ENCODE data around the gene DDX1. TPM values are rescaled to one million over a fixed set of nuclear protein-coding genes. Genes with fewer than 3 reads are reported as not detected.

Gene DDX1
- total RNA-seq, 2 donors from 2014 or later: 70.1 to 75.6 TPM

GRCh38 chr2:15588329-15588919 is 3.2 kb upstream of the DDX1 start:
- DNase-seq (peak in 1 of 2 donors; percentile 62), ATAC-seq (no peak)
- intact Hi-C loops (cut with DNase I, micrococcal nuclease): no loop called here

- no peak for ATAC-seq
- no peak for DNase-seq
- intact Hi-C loops (cut with DNase I, micrococcal nuclease): no loop called here
Observed at GRCh38 chr2:15591373-15591691, 336 bp upstream of the DDX1 start.

GRCh38 chr2:15593327-15593705 is 1.6 kb downstream of the DDX1 start:
- ATAC-seq (no peak), DNase-seq (no peak)
- intact Hi-C loops (cut with DNase I, micrococcal nuclease): no loop called here

GRCh38 chr2:15594291-15595256 is 2.9 kb downstream of the DDX1 start:
- ATAC-seq: no peak
- intact Hi-C loops (cut with DNase I, micrococcal nuclease): no loop called here
- DNase-seq: no peak

- intact Hi-C loops (cut with DNase I, micrococcal nuclease): no loop called here
Observed at GRCh38 chr2:15595342-15595905, 3.8 kb downstream of the DDX1 start.

GRCh38 chr2:15595936-15596335 is 4.3 kb downstream of the DDX1 start:
- ATAC-seq: no peak
- intact Hi-C loops (cut with DNase I, micrococcal nuclease): no loop called here
- no peak for DNase-seq

More at GRCh38 chr2:15595342-15595905, 3.8 kb downstream of the DDX1 start:
- DNase-seq (no peak), ATAC-seq (no peak)

GRCh38 chr2:15596350-15596749 is 4.7 kb downstream of the DDX1 start:
- DNase-seq: no peak
- intact Hi-C loops (cut with DNase I, micrococcal nuclease): no loop called here
- ATAC-seq: no peak

GRCh38 chr2:15596968-15597367 is 5.3 kb downstream of the DDX1 start:
- ATAC-seq (no peak), DNase-seq (no peak)
- intact Hi-C loops (cut with DNase I, micrococcal nuclease): no loop called here

- ATAC-seq (no peak), DNase-seq (no peak)
- intact Hi-C loops (cut with DNase I, micrococcal nuclease): no loop called here
Observed at GRCh38 chr2:15599994-15600393, 8.3 kb downstream of the DDX1 start.

- DNase-seq (no peak), ATAC-seq (no peak)
- intact Hi-C loops (cut with DNase I, micrococcal nuclease): no loop called here
Observed at GRCh38 chr2:15601681-15602080, 10.0 kb downstream of the DDX1 start.

- no peak for ATAC-seq
- intact Hi-C loops (cut with DNase I, micrococcal nuclease): no loop called here
- no peak for DNase-seq
Observed at GRCh38 chr2:15602393-15602792, 10.7 kb downstream of the DDX1 start.

GRCh38 chr2:15603044-15603765 is 11.5 kb downstream of the DDX1 start:
- ATAC-seq: no peak
- intact Hi-C loops (cut with DNase I, micrococcal nuclease): no loop called here
- DNase-seq: no peak

GRCh38 chr2:15603948-15604347 is 12.3 kb downstream of the DDX1 start:
- ATAC-seq (no peak), DNase-seq (no peak)
- intact Hi-C loops (cut with DNase I, micrococcal nuclease): no loop called here

- intact Hi-C loops (cut with DNase I, micrococcal nuclease): no loop called here
- ATAC-seq (no peak), DNase-seq (no peak)
Observed at GRCh38 chr2:15605721-15606120, 14.1 kb downstream of the DDX1 start.

GRCh38 chr2:15606481-15607441 is 15.1 kb downstream of the DDX1 start:
- no peak for ATAC-seq
- DNase-seq: no peak
- intact Hi-C loops (cut with DNase I, micrococcal nuclease): no loop called here

GRCh38 chr2:15607709-15608391 is 16.2 kb downstream of the DDX1 start:
- no peak for ATAC-seq
- no peak for DNase-seq
- intact Hi-C loops (cut with DNase I, micrococcal nuclease): no loop called here

- DNase-seq: no peak
- intact Hi-C loops (cut with DNase I, micrococcal nuclease): no loop called here
- no peak for ATAC-seq
Observed at GRCh38 chr2:15608392-15608761, 16.7 kb downstream of the DDX1 start.
